ENCODE measurements around the gene R3HCC1L. TPM values are rescaled to one million over a fixed set of nuclear protein-coding genes. Genes with fewer than 3 reads are reported as not detected.

R3HCC1L gene
- total RNA-seq, 1 experiment from 2014 or later: 15.9 TPM

- Histone ChIP-seq H3K36me3 (ENCODE audit: control insufficient read depth, insufficient read depth, low read length) (peaks cover 9% of the 10 kb centered on the region; the same call in 1 of the 2 replicates), H3K27ac (ENCODE audit: low read length) (no peak overlapping the region), H3K4me3 (ENCODE audit: low read depth in 2 of 2, low read length in 2 of 2) (no peak overlapping the region), H3K27me3 (ENCODE audit: control insufficient read depth, insufficient read depth, low read length) (no peaks in the 10 kb centered on the region), H3K9me3 (ENCODE audit: control insufficient read depth, insufficient read depth, low read depth, low read length) (no peaks in the 10 kb centered on the region), H3K4me1 (ENCODE audit: control insufficient read depth, insufficient read depth, low read length) (no peaks in the 10 kb centered on the region)
- ChIA-PET POLR2A (no interaction called here), CTCF (no interaction called here)
- in situ Hi-C loops (cut with HindIII; ENCODE audit: low pct_unique_long_range_greater_than_20kb, low sequenced_read_pairs) (no loop called here), intact Hi-C loops (cut with micrococcal nuclease; ENCODE audit: unreplicated experiment) (no loop called here)
- no peak for TF ChIP-seq POLR2AphosphoS5 (IDR thresholded peaks at IDR 0.05; ENCODE audit: low read depth, low read length)
- ATAC-seq (no peak), DNase-seq (ENCODE audit: low read depth, low spot score) (no peak)
- no TSS peak for BruUV-seq (replicated peaks)
These were observed 110.1 kb downstream of the R3HCC1L start for GRCh38 chr10:98244586-98244985.

- intact Hi-C loops (cut with micrococcal nuclease; ENCODE audit: unreplicated experiment): no loop called here
- ChIA-PET POLR2A (no interaction called here), CTCF (no interaction called here)
- Histone ChIP-seq H3K27me3 (ENCODE audit: control insufficient read depth, insufficient read depth, low read length) (no peaks in the 10 kb centered on the region), H3K9me3 (ENCODE audit: control insufficient read depth, insufficient read depth, low read depth, low read length) (no peaks in the 10 kb centered on the region), H3K4me3 (ENCODE audit: low read depth in 2 of 2, low read length in 2 of 2) (no peak overlapping the region), H3K36me3 (ENCODE audit: control insufficient read depth, insufficient read depth, low read length) (peaks cover 9% of the 10 kb centered on the region; the same call in 1 of the 2 replicates), H3K27ac (ENCODE audit: low read length) (no peak overlapping the region), H3K4me1 (ENCODE audit: control insufficient read depth, insufficient read depth, low read length) (no peaks in the 10 kb centered on the region)
- TF ChIP-seq CTCF (IDR thresholded peaks at IDR 0.05): no peak
- no peak for TF ChIP-seq REST (IDR thresholded peaks at IDR 0.05; ENCODE audit: insufficient read depth in 1 of 2, low read depth in 2 of 2, low read length in 1 of 2)
- no peak for TF ChIP-seq SIN3A (IDR thresholded peaks at IDR 0.05; ENCODE audit: borderline replicate concordance, insufficient read depth, low read depth, low read length)
- no peak for TF ChIP-seq POLR2AphosphoS5 (IDR thresholded peaks at IDR 0.05; ENCODE audit: low read depth, low read length)
- TF ChIP-seq TCF7L2 (IDR thresholded peaks at IDR 0.05; ENCODE audit: low read depth, low read length): no peak
- DNase-seq (ENCODE audit: low read depth, low spot score): no peak
- in situ Hi-C loops (cut with HindIII; ENCODE audit: low pct_unique_long_range_greater_than_20kb, low sequenced_read_pairs): no loop called here
- ATAC-seq: no peak
- no TSS peak for BruUV-seq (replicated peaks)
These were observed 112.7 kb downstream of the R3HCC1L start for GRCh38 chr10:98246911-98247805.

- H3K4me3 ChIP-seq (ENCODE audit: low read depth in 2 of 2, low read length in 2 of 2): no peak overlapping the region
- in situ Hi-C loops (cut with HindIII; ENCODE audit: low pct_unique_long_range_greater_than_20kb, low sequenced_read_pairs) (no loop called here), intact Hi-C loops (cut with micrococcal nuclease; ENCODE audit: unreplicated experiment) (no loop called here)
- ChIA-PET POLR2A (no interaction called here), CTCF (no interaction called here)
- no peaks in the 10 kb centered on the region for H3K9me3 ChIP-seq (ENCODE audit: control insufficient read depth, insufficient read depth, low read depth, low read length)
- no peak for DNase-seq (ENCODE audit: low read depth, low spot score)
- H3K4me1 ChIP-seq (ENCODE audit: control insufficient read depth, insufficient read depth, low read length): no peaks in the 10 kb centered on the region
- H3K27me3 ChIP-seq (ENCODE audit: control insufficient read depth, insufficient read depth, low read length): no peaks in the 10 kb centered on the region
- BruUV-seq (replicated peaks): no TSS peak
- peaks cover 9% of the 10 kb centered on the region; the same call in 1 of the 2 replicates for H3K36me3 ChIP-seq (ENCODE audit: control insufficient read depth, insufficient read depth, low read length)
- TF ChIP-seq SIN3A (IDR thresholded peaks at IDR 0.05; ENCODE audit: borderline replicate concordance, insufficient read depth, low read depth, low read length) (no peak), TCF7L2 (IDR thresholded peaks at IDR 0.05; ENCODE audit: low read depth, low read length) (no peak), REST (IDR thresholded peaks at IDR 0.05; ENCODE audit: insufficient read depth in 1 of 2, low read depth in 2 of 2, low read length in 1 of 2) (no peak)
- ATAC-seq: no peak
- no peak overlapping the region for H3K27ac ChIP-seq (ENCODE audit: low read length)
These were observed 113.6 kb downstream of the R3HCC1L start for GRCh38 chr10:98248018-98248417.

Data from Panc1 (cell line).